HG03159 (cell line): Measurements from ENCODE around the gene FRMD4A.
"Not testable (repeated sequence)": the region's sequence is repeated elsewhere in the genome, so short reads cannot be mapped to it uniquely, and the experiment has no call there.

Experiments
- ATAC-seq: cut with Tn5 transposase; IDR thresholded peaks from one replicate; pipeline ENCODE4 v1.9.1; 2021; ENCODE audit warnings: mild to moderate bottlenecking, moderate library complexity; ENCODE audit not compliant: unreplicated experiment

The FRMD4A gene

GRCh38 chr10:13834581-13835286 is 496.0 kb downstream of the FRMD4A start:
- ATAC-seq = no peak

- peak; percentile 68 for ATAC-seq
Observed at GRCh38 chr10:13831711-13832141, 499.0 kb downstream of the FRMD4A start.

DNA sequence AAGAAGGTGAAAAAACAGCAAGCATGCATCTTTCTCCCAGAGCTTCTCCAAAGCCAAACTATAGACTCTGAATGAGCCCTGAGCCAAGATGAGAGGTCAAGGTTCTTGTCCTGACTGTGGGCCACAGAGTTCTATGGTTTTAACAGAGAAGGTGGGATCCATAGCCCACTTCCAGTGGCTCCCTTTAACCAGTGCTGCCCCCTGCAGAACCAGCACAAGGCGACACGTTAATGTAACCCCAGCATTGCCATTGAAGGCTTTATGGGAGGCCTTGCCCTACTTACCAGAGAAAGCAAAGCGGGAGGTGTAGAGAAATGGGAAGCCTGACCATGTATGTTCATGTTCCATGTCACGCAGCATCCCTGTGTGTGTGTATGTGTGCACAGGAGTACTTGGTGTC is 500.3 kb downstream of the FRMD4A start:
- no peak for ATAC-seq

DNA sequence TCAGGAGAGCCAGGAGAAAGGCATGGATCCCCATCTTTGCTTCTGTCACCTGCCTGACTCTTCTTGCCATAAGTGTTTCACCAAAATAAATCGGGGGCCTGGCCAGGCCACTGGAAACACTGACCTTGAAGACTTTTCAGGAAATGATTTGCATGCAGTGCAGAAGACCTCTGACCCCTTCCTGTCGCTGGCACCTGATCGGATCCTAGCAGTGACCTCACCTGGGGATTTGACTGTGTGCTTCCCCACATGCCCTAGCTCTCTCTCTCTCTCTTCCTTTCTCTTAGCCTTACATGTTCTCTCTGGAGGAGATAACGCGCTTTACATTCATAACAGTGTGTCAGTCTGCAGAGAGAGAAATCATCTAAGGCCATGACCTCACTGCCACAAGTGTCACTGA is 500.9 kb downstream of the FRMD4A start:
- no peak for ATAC-seq

GRCh38 chr10:13828284-13828683 is 502.4 kb downstream of the FRMD4A start:
- not testable (repeated sequence) for ATAC-seq

GRCh38 chr10:13827076-13827797 is 503.5 kb downstream of the FRMD4A start:
- ATAC-seq = no peak

DNA sequence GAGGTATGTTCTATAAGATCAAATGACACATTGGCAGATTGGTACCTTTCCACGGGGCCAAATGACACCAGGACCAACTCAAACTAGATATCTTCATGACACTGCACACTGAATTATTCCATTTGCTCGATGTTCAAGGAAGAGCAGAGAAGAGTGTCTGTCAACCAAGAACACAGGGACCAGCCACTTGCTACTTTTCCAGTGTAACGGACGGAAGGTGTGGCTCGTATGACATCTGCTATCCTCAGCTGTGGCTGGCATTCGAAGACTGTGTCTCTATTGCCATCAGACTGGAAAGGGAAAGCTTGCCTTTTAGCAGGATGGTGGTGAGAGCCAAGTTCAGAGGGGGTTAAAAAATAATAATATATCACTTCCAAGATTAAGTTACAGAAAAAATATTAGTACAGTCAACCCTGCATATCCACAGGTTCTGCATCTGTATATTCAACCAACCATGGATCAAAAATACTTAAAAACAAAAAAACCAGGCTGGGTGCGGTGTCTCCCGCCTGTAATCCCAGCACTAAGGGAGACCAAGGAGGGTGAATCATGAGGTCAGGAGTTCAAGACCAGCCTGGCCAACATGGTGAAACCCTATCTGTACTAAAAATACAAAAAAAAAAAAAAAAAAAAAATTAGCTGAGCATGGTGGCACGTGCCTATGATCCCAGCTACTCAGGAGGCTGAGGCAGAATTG is 506.9 kb downstream of the FRMD4A start:
- ATAC-seq = no peak

DNA sequence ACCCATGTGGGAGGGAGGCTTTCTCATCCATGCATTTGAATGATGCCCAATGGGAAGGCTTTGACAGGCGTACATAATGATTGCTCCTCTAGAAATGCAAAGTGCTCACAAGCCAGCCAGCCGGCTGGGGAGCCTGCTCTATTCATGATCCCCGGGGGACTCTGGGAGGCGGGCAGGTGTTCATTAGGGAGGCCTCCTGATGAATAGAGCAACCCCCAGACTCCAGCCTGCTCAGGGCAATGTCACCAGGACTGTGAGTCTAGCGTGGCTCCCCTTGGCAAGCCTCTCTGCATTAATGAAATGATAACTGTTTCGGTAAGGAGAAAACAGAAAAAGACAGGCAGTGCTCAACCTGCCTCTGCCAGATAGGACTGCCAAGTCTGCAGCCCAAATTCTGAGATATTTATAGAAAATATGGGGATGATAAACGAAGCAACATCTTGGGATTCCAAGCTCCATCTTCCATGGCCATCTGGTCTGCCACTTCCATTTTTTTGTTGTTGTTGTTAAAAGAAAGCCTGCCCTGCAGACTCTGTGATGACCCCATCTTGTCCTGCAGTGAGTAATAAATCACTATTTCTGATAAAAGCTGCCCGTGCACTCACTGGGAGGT is 507.5 kb downstream of the FRMD4A start:
- no peak for ATAC-seq

DNA sequence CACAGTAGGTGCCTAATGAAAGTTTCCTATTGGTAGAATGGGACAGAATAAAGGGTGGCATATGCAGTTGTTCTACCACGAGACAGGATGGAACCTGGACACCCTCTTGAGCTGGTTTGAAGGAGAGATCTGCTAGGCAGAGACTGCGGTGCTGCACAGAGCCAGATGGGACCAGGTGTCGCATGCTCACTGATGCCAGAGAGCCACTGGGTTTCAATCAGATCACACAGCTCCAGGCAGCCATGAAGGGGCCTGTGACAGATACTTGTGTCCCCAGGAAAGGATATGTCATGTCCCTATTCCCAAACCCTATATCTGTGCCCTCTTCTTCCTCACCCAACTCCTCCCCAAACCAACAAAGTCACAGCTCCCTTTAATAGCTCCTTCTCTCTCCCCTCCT is 508.2 kb downstream of the FRMD4A start:
- no peak for ATAC-seq

GRCh38 chr10:13820964-13821337 is 509.8 kb downstream of the FRMD4A start:
- no peak for ATAC-seq

DNA sequence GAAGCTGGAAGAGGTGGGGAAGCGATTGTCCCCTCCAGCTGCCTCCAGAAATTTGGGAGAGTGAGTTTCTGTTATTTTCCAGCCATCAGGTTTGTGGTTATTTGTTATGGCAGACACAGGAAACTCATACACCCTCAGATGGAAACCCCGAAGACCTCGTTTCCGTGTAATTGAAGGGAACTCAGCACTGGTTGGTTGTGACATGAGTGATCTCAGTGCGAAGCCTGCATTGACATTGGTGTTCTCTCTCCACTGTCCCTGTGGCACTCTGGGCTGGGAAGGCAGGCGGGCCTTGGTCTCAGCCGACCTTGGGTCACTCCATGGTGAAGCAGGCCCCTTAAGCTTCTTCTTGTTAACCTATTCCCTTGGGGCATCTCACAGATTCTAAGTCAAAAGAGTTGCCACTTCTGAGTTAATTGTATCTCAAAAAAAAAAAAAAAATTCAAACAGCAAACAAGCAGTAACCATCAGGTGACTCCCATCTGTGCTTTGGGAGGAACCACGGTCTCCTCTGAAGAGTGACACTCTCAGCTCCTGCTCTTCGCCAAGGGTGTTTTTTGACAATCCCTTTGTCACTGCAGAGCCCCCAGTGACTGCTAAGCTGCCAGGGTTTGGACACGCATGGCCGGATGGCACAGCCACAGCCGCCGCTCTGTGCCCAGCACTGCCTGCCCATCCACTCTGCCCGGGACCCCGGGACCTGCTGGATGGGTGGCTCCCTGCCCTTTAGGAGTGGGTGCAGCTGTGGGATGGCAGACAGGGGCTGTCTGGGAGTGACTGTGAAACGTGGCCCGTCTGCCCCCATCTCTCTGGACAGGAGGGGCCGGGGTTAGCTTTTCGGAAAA is 510.4 kb downstream of the FRMD4A start:
- ATAC-seq = no peak

DNA sequence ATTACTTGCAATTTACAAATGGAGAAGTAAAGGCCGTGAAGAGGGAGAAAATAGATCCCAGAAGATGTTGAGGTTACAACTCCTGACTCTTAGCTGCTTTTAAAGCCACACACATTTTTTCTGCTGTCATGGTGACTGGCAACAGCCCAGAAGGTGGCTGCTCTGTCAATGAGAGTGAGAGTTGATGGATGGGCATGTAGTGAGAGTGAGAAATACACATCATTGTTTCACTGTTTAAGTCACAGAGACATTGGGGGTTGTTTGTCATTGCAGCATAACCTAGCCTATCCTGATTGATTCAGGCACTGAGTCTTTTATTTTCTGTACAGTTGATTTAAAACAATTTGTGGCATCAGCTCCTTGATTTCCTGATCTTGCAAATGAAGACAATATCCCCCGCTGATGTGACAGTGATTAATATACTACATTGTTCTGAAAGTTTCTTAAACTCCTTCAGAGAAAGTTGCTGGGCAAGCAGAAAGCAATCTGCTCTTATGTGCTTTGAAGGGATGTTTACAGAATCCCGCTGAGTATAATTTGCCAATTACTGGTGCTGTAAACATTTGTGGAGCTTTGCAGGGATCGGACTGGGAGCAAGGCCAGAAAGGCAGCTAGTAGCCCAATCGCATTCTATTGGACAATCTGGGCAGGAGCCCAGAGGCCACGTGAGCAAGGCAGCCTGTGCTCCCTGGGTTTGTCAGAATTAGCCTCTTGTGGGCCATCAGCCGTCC is 514.4 kb downstream of the FRMD4A start:
- no peak for ATAC-seq

DNA sequence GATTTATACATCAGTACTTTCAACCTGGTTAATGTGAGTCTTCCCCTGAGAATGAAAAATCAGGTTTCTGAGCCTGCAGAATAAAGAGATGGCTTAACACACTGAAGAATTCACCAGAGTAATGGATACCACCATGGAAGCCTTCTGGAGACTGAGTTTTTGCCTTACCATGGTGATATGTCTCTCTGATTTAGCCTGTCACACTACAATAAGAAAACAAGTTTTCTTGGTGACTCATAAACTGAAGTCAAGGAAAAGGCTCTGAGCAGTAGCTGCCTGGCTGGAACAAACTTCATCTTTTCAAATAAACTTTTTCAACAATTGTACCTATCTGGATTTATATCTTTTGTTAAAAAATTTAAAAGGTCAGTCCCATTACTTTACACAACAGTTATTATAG is 515.0 kb downstream of the FRMD4A start:
- no peak for ATAC-seq

DNA sequence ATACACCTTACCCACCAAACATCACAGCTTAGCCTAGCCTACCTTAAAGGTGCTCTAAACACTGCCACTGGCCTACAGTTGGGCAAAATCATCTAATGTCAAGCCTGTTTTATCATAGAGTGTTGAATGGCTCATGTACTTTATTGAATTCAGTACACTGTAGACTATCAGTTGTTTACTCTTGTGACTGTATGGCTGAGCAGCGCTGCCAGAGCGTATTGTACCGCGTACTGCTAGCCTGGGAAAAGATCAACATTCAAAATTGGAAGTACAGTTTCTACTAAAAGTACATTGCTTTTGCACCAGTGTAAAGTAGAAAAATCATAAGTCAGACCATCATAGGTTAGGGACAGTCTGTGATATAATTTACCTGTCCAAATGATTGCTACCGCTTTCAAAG is 517.2 kb downstream of the FRMD4A start:
- no peak for ATAC-seq

DNA sequence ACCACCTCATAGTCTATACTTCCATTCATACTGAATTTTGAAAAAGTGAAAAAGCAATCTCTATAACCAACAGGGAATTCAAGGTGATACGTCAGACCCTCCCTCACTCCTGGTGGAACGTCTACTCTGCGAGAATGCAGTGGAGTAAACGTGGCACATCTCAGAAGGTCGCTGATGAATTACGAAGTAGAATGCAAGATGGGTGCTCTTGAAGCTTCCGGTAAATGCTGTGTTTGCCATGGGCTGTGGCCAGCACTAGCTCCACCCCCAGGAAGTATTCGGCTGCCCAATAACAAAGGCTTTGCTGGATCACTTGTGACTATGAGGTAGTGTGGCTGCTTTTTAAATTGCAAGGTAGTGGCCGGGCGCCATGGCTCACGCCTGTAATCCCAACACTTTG is 517.9 kb downstream of the FRMD4A start:
- no peak for ATAC-seq

- no peak for ATAC-seq
Observed at GRCh38 chr10:13810568-13810967, 520.2 kb downstream of the FRMD4A start.

- ATAC-seq = no peak
Observed at GRCh38 chr10:13809427-13809826, 521.3 kb downstream of the FRMD4A start.

- no peak for ATAC-seq
Observed at GRCh38 chr10:13808556-13809391, 522.0 kb downstream of the FRMD4A start.

DNA sequence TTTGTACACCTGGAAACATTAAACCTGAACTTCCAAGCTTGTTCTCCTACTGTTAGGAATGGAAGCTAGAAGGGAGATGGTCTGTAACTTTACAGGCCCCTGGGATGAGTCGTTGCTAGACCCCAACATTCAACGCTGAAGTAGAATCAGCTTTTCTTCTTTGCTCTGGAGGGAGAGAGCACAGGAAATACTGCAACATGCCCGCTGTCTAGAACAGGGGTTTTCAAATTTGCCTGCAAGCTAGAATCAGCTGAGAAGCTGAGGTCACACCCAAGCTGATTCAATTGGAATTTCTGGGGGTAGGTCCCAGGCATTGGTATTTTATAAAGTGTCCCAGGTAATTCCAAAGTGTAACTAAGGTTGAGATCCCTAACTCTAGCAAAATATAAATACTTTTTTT is 524.3 kb downstream of the FRMD4A start:
- ATAC-seq = no peak
